T-helper 1 cell (primary cell): ENCODE data around the gene AGMO.

Experiments
- DNase-seq, 5 donors: peaks; one replicate each; pipeline ENCODE4 v3.0.0-alpha.2; 2012 to 2020

Gene AGMO

DNA sequence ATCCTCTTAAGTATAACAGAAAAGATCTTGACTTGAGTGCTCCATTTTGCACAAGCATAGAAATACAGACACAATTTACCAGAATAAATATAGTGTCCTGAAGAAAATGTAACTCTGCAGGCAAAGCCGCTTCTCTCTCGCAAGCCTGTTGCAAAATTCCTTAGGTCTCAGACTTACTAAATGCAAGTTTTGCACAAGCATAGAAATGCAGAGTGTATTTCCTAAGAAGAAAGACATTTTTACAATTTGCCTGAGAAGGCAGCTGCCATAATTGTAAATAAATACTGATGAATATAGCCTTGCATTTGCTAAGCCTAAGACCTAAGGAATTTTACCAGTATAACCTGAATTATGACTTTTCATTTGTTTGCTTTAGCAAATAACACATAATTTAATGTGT, 67.1 kb downstream of the AGMO start:
- DNase-seq, result no peak

DNA sequence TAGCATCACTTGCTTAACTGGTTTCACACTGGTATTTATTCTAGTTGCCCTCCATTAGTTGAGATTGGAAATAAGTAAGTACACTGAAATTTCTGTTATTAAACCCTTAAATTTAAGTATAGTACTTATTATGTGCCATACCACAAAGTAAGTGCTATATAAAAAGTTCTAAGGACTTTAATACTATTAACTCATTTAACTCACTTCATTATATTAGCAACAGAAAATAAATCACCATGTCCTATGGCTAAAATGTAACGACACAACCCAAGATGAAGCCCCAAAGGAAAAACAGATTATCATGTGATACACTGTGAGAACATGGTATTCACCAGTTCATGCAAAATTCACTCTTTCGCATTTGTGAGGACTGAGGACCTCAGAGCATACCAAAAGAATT, 70.5 kb downstream of the AGMO start:
- no peak for DNase-seq

DNA sequence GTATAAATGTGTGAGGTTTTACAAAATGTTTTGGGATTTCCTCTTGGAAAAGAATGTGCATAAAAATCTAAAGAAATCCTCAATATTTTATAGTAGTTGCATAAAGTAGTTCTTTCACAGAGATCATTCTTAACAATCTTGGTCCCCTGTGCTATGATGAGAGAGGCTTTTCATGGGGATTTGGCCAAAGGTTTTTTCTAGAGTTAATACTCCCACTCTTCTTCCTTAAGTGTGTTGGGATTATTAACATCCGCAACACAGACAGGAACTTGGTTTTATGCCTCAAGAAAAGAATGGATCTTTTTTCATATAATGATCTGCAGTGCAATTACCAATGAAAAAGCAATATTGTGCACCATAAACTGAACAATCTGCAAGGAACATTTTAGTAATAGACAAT, 71.5 kb downstream of the AGMO start:
- DNase-seq, result no peak

DNA sequence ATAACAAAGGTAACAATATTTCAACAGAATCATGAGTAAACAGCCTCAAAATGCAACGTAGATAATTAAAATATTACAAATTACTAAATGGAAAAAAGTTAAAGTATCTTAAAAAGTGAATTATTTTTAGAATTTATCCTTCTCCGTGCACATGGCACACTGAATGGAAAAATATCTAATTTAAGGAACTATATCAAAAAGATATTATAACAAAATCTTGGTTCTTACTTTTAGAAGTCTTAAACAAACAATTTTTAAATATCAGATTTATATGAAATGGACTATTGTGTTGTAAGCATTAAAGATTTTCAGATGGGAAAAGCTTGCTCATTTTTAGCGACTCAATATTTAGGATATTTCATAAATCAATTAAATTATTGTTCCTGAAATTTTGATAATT, 72.0 kb downstream of the AGMO start:
- DNase-seq, result no peak

DNA sequence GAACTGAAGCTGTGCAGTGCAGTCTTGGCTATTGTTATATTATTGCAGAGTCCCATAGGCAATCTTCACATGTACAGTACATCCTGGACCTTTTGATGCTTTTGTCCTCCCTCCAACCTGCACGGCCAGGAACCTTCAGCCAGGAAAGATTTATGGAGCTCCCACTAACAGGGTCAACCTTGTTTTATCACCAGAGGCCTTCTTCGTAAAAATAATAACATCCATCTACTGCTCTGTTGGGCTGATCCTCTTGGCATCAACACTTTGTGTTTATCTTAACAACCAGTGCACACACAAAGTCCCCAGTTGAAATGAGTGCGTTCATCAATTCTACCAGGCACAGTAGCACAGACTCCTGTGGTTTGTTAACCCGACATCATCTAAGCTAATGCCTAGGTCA, 72.4 kb downstream of the AGMO start:
- no peak for DNase-seq

DNA sequence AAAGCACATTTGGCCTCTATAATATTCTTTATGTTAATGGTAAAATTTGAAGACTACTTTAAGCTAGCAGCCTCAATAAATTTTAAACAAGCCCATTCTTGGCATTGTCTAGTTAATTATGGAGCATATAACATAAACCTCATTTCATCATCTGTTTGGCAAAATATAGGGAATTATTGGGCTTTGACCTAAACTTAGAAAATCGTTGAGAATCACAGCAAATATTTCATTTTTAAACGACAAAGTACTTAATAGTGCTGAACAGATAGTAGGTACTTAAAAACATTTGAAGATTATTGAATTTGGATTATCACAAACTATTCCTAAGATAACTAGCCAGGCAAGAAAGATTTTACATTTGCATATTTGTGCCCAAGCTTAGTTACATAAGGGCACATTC, 73.4 kb downstream of the AGMO start:
- DNase-seq, result no peak

DNA sequence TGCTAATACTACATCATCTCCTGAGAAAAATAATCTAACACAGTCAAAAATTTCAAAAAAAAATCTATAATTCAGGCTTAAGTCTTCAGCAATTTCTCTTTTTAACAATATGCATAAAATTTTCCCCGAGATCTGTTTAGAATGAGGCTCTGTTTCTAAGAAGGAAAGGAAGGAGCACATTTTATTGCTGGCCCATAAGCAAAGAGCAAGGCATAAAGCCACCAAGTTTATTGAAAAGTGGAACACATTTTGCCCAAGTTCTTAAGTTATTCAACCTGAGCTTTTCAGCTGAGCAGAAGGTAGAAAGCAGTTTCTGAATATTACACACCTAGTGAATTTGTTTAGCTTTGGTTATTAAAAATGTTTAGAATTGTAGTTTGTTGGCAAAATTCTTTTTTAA, 73.9 kb downstream of the AGMO start:
- DNase-seq, result no peak

DNA sequence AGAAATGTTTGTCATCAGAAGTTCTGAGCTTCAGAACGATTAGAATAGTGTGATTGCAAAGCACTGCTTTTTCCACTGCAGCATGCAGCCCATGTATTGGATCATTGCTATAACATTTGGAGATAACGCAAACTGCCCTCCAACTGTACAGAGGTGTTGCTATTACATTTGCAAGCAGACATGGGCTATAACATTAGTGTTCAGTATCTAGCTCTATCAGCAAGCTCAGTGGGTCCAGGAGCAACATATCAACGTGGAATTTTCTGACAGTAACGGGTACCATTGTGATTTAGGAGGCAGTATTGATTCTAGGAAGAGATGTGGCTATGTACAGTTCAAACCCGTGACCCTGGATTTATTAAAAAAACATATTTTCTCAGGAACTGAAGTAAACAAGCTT, 75.8 kb downstream of the AGMO start:
- no peak for DNase-seq

DNA sequence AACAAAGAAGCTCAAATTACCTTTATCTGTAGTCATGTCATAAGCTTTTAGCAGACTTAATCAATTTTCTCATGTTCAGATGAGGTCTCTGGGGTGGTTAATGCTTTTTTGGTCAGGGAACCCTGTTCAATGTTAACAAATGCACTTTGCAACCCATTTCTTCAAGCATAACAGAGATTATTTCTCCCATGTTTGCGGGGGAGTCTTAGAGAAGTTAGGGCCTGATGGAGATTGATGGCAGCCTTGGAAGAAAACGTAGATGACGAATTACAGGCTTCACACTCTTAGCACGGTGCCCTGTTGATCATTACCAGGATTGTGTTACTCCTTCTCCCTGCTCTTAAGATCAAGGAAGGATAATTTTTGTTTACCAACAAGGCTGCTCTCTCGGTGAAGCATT, 76.4 kb downstream of the AGMO start:
- DNase-seq, result no peak

DNA sequence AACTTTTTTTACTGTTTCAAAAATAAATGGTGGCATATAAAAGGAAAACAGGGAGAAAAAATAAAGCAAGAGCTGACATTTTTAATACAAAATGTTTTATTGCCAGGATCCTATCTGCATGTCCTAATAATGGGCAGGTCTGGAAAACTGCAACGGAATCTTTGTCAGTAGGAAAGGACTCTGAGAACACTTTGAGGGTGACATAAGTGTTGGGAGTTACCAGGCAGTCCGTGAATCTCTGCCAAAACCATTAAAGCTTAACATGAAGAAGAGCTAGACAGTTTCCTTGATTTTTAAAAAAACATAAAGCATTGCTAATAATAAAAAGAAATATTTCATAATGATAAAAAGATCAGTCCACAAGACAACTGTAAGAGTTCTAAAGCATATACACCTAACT, 80.7 kb downstream of the AGMO start:
- DNase-seq, result no peak

DNA sequence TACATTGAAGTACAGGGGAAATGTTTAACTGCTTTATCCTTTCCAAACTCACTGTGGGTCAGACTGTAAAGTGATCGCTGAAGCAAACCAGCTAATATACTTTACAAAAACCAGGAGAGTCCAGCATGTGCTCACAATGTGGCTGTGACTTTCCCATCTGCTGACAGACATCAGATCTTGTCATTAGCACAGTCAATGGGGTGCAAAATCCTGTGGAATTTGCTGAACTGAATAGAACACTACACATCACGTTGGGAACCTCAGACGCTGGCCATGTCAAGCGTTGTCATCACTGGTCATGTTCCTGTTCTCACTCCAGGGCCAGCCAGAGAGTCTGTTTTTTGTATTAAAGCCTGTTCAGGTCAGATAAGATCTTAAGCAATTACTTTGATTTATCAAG, 83.4 kb downstream of the AGMO start:
- no peak for DNase-seq

DNA sequence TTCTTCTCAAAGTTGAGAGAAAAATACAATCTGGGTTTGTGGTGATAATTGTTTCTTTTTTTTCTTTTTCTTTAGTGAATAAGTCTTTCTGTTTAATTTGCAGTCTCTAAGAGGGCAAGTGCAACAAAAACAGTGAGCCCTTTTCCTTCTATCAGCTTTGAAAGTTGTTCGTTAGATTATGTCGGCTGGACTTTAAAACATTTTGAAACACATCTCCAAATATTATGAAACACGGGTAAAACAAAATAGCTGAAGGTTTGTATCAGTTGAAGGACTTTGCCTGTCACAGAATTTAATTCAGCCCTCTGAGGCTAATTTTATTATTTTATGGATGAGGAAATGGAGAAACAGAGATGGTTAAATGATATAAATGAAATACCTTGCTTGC, 85.3 kb downstream of the AGMO start:
- DNase-seq, result no peak

DNA sequence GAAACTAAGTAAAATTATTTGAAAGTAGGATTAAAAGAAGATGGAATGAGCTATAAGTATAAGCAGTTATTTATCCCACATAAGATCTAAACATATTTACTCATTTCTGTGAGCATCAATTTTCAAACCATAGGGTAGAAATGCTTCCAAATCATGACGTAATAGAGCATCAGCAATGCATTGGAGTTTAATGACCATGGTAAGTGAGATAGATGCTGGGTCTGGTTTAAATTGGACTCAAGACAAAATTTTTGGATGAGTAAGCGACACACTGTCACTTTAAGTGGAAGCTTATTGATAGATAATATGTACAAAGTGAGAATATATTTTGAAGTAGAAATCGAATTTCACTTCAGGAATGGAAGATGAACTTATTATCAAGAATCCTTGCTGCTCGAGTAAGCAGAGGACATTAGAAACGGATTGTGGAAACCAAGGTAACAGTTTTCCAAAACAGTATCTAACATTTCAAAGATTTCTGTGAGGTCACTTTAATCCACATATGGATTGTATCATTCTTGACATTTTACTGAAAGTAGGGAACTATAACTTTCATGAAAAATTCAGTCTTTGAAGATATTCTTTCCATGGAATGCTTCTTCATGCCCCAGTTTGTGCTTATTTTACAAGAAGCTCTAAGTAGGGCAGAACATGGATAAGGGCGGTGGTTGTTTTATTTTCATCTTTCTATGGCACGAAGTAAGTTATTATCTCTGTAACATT, 85.8 kb downstream of the AGMO start:
- no peak for DNase-seq

DNA sequence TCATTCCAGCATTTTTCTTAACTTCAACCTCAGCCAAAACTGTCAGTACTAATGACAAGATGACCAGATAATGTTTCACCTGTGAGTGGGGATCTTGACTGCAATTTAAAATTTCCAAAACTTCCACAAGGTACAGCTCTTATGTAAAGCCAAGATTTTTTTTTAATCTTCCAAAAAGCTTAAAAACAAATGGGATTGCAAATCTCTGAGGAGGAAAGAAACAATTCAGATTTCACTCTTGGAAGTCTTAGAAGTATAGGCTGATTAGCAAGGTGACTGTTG, 90.2 kb downstream of the AGMO start:
- DNase-seq, result no peak

DNA sequence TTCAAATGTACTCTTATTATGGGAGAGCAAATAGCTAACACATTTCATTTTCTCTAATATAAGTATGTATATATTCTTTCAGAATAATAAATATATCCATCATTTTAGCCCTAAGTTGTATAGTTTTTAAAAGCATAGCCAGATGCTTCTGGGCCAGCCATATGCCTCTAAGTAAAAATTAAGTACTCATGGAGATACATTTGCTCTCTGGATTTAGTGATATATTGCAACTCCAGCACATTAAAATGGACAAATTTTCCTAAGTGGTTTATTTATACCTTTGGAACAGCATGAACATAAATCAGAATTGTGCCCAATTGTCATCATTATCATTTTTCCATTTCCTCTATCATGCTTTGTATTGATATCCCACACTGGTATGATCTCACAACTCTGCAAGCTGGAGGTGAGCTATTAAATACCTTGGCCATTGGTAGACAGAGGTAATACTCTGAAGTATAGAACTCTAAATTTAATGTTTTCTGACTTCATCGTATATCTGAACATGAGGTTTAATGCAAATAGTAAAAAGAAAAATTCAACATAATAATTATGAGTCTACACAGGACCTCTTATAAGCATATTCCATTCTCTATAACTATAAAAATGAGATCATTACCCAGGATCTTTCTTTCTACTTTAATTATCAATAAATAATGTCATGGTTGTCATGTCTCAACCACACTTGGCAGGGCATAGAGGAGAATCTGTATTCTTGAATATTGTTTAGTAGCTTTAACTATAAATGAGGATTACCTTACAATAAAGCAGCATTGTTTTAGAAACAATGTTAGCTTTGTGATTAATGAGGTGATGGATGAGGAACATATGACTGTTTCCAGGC, 90.8 kb downstream of the AGMO start:
- no peak for DNase-seq

DNA sequence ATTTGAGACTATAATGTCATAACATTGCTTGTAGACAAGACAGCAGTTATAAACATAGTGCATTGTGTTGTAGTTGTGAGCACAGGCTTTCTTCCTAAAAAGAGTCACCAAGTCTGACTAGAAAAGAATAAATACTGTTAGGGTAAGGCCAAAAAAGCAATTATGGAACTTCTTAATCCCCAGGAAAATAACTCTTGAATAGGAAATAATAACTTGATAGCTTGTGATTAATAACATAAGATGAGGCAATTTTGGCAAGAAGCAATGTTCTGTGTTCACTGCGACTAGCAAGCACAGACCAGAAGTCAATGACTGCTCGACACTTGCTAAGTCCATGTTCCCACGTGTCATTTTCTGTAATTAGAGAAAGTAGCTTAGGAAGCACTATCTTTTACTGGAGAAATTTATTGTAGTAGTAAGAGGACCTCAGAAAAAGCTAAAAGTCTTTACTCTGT, 97.1 kb downstream of the AGMO start:
- DNase-seq, result no peak

DNA sequence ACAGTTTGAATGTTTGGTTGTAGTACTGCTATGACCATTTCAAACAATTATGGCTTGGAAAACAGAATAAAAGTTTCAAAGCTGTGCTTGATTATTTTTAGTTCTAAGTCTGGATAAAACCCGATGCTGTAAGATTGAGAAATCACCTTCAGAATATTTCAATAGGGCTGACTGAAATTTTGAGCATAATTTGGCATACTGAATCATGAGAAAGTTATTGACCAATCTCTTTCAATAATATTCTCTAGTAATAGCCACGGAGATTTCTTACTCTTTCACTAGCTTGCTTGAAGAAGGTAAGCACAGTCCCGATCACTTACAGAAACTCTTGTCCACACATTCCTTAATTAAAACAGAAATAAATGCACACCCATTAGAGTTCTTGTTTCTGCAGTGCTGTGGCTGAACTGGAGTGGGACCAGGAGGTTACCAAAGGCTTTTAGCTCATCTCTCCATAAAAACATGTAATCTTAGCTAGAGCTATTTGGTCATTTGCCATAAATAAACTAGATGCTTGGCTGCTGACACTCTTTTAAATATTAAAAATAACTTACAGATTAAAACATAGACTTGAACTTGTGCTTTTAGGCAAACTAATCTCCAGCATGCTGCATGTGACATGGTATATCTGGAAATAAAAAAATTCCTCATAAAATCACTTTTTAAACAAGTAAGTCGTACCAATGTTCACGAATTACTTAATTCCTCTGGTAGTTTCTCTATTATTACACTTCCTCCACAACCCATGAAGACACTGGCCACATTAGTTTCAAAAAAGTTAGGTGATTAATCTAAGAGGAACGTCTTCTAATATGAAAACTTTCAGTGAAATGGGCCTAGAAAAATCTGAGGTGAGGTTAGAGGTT, 97.8 kb downstream of the AGMO start:
- DNase-seq, result no peak

DNA sequence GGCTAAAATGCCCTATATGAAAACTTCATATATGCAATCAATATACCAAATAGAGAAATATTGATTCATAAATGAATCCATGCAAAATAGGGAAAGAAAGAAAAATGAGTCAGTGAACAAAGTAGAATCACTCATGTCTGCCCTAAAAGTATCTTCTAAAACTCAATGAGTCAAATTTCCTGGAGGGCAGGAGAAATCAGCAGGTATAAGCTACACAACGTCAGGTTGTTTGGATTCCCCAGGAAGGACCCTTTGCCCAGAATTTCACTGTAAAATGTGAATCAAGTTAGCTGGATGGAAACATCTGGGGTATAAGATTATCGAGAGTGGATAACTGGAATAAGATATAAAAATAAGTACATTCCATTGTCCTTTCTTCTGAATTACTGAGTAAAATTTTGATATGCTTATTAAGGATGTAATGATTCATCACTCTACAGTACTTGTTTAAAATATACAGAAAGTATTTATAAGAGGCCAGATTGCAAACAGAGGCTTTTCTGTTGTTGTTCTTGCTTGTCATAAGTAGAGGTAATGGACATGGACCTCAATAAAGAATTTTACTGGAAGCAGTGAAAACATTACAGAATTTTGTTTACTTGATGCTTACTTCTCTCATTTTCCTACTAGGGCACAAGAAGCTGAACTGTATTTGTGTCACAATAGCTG, 99.0 kb downstream of the AGMO start:
- DNase-seq, result no peak

DNA sequence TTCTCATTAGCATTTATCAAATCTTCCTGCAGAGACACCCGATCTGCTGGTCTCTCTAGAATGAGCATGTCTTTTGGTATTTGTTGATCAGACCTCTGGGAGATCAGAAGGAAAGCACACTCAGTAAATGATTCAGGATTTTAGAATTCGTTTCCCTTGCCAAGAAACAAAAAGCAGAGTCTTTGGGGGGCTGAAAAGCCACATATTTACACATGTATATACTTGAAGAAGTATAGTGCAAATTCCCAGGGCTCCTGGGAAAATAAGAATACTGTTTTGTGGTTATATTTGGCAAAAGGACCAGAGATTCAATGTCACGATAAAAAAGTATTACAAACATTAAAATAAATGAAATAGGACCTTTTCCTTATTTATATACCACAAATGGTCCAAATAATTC, 100.2 kb downstream of the AGMO start:
- DNase-seq, result no peak

DNA sequence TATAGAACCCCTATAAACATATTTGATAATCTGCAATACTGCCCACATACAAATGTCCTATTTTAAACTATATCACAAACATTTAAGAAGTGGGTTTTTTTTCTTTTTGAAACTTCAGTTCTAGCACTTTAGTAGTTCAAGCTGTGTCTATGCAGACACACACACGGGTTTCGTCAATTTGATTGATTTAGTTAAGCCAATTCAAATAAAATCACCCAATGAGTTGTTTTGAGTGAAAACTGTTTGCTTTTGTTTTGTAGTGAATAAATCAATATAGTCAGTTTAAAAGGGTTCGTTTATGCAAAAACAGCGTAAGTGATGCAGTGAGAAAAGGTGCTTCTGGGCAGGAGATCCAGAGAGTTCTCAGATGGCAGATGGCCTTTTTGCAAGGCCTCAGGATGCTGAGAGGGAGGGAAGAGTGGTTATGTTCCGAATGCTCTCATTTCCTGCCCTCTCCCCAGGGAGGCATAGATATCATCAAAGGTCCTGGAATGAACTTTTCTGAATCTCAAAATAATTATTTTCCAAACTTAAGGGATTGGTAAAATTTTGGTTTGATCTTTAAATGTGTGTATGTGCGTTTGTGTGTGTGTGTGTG, 102.7 kb downstream of the AGMO start:
- DNase-seq, result no peak

DNA sequence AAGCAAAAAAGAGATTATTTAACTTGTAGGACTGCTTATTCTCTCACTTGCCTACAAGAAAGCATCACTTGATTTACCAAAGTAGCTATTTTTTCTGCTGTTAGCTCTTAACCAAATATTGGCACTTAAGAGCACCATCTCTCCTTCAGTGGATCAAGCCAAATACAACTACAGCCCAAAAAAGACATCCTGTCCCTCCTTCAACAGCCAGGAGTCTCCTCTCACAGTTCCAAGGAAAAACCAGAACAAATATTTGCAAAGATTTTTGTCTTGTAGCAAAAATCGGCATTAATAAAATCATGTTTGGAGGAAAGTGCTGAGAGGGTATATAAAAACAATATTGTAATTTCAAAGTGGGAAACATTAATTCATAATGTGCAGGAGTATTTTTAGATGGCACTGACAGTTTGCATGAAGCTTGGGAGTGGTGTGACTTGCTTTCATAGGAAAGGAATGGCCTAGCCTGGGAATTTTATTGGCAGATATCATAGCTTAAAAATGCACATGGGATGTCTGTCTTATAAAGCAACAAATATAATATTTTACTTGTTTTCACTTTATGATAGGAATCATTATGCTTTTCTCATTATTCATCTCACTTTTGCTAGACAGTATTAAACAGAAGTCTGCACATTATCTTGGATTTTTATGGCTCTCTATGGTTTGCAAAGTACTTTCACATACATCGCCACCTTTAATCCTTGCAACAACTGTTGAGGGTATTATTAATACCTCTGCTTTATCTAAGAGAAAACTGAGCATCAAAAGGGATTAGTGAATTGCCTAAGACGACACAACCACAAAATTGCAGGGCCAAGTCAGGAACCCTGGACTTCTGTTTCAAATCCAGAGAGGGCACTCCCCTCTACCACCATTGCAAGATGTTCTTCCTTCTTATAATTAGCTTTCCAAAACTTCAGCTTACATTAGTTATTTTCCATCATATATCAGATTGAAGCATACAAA, 103.5 kb downstream of the AGMO start:
- DNase-seq, result no peak

DNA sequence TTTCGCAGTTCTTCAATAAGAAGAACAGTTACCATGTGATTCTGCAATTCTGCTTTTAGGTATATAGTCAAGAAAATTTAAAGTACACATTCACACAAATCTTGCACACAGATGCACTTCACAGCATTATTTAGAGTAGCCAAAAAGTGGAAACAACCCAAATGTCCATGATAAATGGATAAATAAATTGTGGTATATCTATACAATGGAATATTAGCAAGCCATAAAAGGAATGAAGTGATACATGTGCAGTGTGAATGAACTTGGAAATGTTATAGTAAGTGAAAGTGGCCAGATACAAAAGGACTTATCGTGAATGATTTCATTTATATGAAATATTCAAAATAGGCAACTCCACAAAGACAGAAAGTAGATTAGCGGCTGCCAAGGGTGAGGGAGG, 109.1 kb downstream of the AGMO start:
- DNase-seq, result no peak
